ENCODE measurements around the gene INAFM2. TPM values are rescaled to one million over a fixed set of nuclear protein-coding genes. Genes with fewer than 3 reads are reported as not detected.
A peak's percentile ranks its signal among the peaks of the same experiment; 100 is the strongest.

Gene INAFM2
- total and polyA plus RNA-seq, 2 experiments from 2014 or later, result 13.7 to 19.5 TPM

- Histone ChIP-seq H4K20me1 (ENCODE audit: insufficient read depth, poor library complexity, severe bottlenecking) (no peaks in the 10 kb centered on the region), H3K4me1 (ENCODE audit: insufficient read depth) (peaks cover 6% of the 10 kb centered on the region), H2AFZ (no peak overlapping the region), H3K9me3 (ENCODE audit: low read depth) (no peaks in the 10 kb centered on the region), H3K36me3 (replicated peaks; ENCODE audit: insufficient read depth, low read depth) (no peaks in the 10 kb centered on the region), H3K4me3 (no peak overlapping the region), H3K79me2 (no peaks in the 10 kb centered on the region), H3K27ac (no peak overlapping the region), H3K4me2 (no peak overlapping the region), H3K27me3 (peaks cover 4% of the 10 kb centered on the region), H3K9me2 (replicated peaks; ENCODE audit: insufficient read depth) (no peaks in the 10 kb centered on the region)
- TF ChIP-seq EZH2phosphoT487 (IDR thresholded peaks at IDR 0.05; ENCODE audit: low read depth, severe bottlenecking, unreplicated experiment) (no peak), EZH2 (IDR thresholded peaks at IDR 0.05; ENCODE audit: borderline replicate concordance) (no peak)
- no peak for DNase-seq (ENCODE audit: low spot score)
- WGBS (ENCODE audit: low lambda C conversion rate, missing lambda C conversion rate), result 87% methylated on average over 11 of the region's 11 CpGs
These were observed 42.3 kb downstream of the INAFM2 start for GRCh38 chr15:40365624-40366456.

DNA sequence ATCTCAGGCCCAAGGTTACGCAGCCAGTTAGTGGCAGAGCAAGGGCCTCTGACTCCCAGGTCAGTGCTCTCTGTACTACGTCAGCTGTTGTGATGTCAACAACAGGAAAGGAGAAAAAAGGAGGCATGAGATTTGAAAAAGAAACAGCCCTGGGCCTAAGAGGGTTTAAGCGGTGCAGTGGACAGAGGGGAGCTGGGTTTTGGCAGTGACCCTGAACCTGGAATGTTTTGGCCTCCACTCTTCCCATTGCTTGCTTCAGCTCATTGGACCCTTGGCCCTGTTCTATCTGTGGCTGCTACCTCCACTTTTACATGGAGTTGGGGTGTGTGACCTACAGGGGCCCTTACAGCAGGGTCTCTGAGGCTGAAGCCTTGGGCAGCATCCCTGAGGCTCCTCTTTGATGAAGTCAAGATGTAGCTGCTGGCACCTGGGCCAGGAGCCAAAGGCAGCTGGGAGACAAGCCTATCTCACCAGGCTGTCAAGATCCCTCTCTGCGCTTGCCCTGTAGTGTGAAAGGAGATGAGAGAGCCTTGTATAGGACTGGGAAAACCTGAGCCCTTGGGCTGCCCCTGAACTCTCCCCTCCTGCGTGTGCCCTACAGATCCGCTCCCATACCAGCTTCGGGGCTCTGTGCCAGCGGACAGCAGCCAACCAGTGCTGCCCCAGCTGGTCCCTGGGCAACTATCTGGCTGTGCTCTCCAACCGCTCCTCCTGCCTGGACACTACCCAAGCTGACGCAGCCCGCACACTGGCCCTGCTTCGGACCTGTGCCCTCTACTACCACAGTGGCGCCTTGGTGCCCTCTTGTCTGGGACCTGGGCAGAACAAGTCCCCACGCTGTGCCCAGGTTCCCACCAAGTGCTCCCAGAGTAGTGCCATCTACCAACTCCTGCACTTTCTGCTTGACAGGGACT lies 43.2 kb downstream of the INAFM2 start:
- Histone ChIP-seq H3K27ac (no peak overlapping the region), H3K9me2 (replicated peaks; ENCODE audit: insufficient read depth) (no peaks in the 10 kb centered on the region), H4K20me1 (ENCODE audit: insufficient read depth, poor library complexity, severe bottlenecking) (no peaks in the 10 kb centered on the region), H3K79me2 (no peaks in the 10 kb centered on the region), H3K4me2 (no peak overlapping the region), H3K9me3 (ENCODE audit: low read depth) (no peaks in the 10 kb centered on the region), H2AFZ (no peak overlapping the region), H3K36me3 (replicated peaks; ENCODE audit: insufficient read depth, low read depth) (no peaks in the 10 kb centered on the region), H3K4me1 (ENCODE audit: insufficient read depth) (peaks cover 6% of the 10 kb centered on the region), H3K4me3 (no peak overlapping the region), H3K27me3 (no peaks in the 10 kb centered on the region)
- 98% methylated on average over 14 of the region's 14 CpGs for WGBS (ENCODE audit: low lambda C conversion rate, missing lambda C conversion rate)
- TF ChIP-seq CTCF (IDR thresholded peaks at IDR 0.05; ENCODE audit: poor library complexity) (no peak), EZH2 (IDR thresholded peaks at IDR 0.05; ENCODE audit: borderline replicate concordance) (no peak), EZH2phosphoT487 (IDR thresholded peaks at IDR 0.05; ENCODE audit: low read depth, severe bottlenecking, unreplicated experiment) (no peak)
- no peak for DNase-seq (ENCODE audit: low spot score)

GRCh38 chr15:40367371-40367685 lies 43.8 kb downstream of the INAFM2 start:
- Histone ChIP-seq H3K9me3 (ENCODE audit: low read depth) (no peaks in the 10 kb centered on the region), H3K4me3 (no peak overlapping the region), H3K9me2 (replicated peaks; ENCODE audit: insufficient read depth) (no peaks in the 10 kb centered on the region), H3K27ac (no peak overlapping the region), H2AFZ (no peak overlapping the region), H3K27me3 (no peaks in the 10 kb centered on the region), H3K4me1 (ENCODE audit: insufficient read depth) (peaks cover 6% of the 10 kb centered on the region), H3K36me3 (replicated peaks; ENCODE audit: insufficient read depth, low read depth) (no peaks in the 10 kb centered on the region), H3K79me2 (no peaks in the 10 kb centered on the region), H4K20me1 (ENCODE audit: insufficient read depth, poor library complexity, severe bottlenecking) (no peaks in the 10 kb centered on the region), H3K4me2 (peak overlapping the region; percentile 87)
- no peak for DNase-seq (ENCODE audit: low spot score)
- 93% methylated on average over 5 of the region's 5 CpGs for WGBS (ENCODE audit: low lambda C conversion rate, missing lambda C conversion rate)
- TF ChIP-seq EZH2 (IDR thresholded peaks at IDR 0.05; ENCODE audit: borderline replicate concordance) (no peak), CTCF (IDR thresholded peaks at IDR 0.05; ENCODE audit: poor library complexity) (no peak), EZH2phosphoT487 (IDR thresholded peaks at IDR 0.05; ENCODE audit: low read depth, severe bottlenecking, unreplicated experiment) (no peak)

Data from hepatocyte (in vitro differentiated cells).